GM19328 (cell line): Measurements from ENCODE around the gene SPATA6L.

Source experiments
- ATAC-seq: cut with Tn5 transposase; IDR thresholded peaks from one replicate; pipeline ENCODE4 v1.9.1; 2021; ENCODE audit warnings: mild to moderate bottlenecking, moderate library complexity; ENCODE audit not compliant: unreplicated experiment

The SPATA6L gene

DNA sequence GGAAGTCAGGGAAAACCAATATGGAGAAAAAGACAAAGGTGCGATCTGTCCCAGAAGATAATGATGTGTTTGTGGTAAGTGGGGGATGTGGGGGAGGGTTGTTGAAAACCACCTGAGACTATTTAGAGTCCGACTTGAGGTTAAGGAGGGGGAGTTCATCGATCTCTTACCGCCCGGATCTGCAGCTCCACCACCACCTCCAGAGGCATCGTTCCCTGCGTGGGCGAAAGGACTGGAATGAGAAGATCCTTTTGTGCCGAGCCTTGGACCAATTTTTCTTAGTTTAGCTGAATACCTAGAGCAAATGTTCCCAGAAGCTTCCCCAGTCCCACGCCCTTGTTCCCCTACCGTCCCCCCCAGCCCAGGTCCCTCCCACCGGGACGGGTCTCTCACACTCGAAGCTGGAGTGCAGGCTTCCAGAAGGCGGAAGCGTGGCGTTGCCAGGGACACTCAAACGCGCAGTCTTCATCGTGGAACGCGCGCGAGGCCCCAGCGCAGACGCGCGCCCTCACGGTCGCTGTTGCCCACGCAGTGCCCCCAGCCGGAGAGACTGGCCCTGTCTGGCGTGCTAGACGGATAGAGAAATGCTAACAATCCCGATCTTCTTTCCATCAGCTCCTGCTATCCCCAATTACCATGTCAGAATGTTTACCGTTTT, at the start of gene SPATA6L:
Gene SPATA6L, minus strand, starts transcription at position 439 of the 658 bp plus-strand sequence. Its CDS starts 230 bp downstream, at position 209.
- no peak for ATAC-seq

DNA sequence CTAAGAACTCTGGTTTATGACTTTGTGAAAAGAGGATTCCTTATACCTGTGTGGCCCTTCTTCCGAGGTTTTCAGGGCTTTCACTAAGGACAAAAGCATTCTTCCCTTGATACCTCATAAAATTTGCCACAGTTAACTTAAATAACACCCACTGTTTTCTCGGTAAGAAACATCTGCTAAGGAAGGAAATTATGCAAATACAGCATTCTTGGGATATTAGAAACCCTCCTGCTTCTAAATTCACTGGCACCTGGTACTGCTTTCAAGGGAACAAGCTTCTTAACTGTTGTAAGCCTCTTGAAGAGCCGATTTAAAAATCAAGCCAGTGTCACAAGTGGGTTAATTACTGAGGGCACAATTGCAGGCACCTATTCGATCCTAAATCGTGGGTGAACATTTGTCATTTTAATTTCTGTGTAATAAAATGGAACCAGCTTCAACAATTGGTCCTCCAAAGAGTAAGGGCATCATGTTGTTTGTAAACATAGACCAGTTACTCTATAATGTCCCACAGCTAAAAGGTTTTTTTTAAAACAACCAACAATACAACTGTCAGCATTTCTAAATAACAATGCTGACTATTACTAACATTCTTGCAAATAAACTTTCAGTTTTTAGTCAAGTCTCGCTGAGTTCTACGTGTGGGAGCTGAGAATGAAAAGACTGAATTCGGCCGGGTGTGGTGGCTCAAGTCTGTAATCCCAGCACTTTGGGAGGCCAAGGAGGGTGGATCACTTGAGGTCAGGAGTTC, 48.2 kb upstream of the SPATA6L start:
- no peak for ATAC-seq

DNA sequence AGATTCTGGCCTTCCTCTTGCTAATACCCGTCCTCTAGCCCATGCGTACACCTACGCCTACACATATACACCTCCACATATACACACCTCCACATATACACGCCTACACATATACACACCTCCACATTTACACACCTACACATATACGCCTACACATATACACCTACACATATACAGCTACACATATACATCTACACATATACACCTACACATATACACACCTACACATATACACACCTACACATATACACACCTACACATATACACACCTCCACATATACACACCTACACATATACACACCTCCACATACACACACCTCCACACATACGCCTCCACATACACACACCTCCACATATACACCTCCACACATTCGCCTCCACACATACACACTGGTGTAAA, 47.6 kb upstream of the SPATA6L start:
- ATAC-seq: no peak

- no peak for ATAC-seq
Measured at GRCh38 chr9:4709380-4709779, 43.1 kb upstream of the SPATA6L start.

- ATAC-seq: no peak
Measured at GRCh38 chr9:4706971-4707622, 40.8 kb upstream of the SPATA6L start.

DNA sequence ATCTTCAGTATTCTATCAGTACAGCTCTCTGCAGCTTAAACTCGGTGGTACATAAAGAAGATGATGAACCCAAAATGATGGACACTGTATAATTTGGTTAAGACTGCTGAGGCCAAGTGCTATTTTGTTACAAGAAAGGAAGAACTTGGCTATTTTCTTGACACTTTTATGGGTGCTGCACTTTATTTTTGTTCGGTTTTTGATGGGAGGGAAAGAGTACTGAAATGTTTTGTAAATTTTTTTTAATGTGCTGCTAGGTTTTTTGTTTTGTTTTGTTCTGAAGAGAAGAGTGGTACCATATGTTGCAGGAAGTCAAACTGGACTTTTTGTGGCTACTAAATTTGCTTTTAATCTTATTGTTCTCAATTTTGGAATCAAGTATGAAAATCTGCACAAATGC, 39.7 kb upstream of the SPATA6L start:
- ATAC-seq: no peak

- no peak for ATAC-seq
Measured at GRCh38 chr9:4704129-4704528, 37.8 kb upstream of the SPATA6L start.

GRCh38 chr9:4701526-4701925, 35.2 kb upstream of the SPATA6L start:
- ATAC-seq: no peak

- no peak for ATAC-seq
Measured at GRCh38 chr9:4700932-4701331, 34.7 kb upstream of the SPATA6L start.

GRCh38 chr9:4700091-4700490, 33.8 kb upstream of the SPATA6L start:
- ATAC-seq: no peak

DNA sequence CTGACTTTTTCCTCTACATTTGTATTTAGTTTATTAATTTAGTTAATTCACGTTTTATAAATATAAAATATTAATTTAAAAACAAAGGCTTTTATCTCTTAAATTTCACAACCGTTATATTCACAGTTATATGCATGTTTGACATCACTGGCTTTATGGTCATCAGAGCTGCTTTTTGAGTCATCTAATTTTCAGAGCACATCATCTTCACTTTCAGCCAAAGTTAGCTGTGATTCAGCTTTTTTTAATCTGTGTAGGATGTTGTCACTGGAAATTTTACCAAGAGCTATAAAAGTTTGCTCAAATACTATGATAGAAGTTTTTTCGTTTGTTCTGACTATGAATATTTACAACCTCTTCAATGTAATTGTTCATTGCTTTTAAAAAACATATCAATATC, 25.5 kb upstream of the SPATA6L start:
- no peak for ATAC-seq

GRCh38 chr9:4690144-4690543, 23.9 kb upstream of the SPATA6L start:
- no peak for ATAC-seq

- peak; percentile 55 for ATAC-seq
Measured at GRCh38 chr9:4689687-4690104, 23.4 kb upstream of the SPATA6L start.

GRCh38 chr9:4689021-4689420, 22.7 kb upstream of the SPATA6L start:
- ATAC-seq: no peak

- no peak for ATAC-seq
Measured at GRCh38 chr9:4686584-4686983, 20.3 kb upstream of the SPATA6L start.

DNA sequence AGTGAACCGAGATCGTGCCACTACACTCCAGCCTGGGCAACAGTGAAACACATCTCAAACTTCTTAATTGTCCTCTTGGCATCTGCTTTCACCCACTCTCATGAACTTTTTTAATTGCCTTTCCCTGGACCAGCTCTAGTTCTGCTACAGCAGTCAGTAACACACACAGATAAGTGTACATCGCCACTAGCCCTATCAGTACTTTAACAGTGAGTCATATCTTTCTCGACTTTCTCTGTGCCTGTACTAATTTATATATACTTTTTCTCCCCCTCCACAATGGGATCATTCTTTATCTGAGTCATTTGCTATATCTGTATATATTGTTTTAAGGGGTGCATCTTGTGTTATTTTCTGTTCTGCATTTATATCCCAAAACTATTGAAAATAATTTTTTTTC, 19.8 kb upstream of the SPATA6L start:
- ATAC-seq: no peak

DNA sequence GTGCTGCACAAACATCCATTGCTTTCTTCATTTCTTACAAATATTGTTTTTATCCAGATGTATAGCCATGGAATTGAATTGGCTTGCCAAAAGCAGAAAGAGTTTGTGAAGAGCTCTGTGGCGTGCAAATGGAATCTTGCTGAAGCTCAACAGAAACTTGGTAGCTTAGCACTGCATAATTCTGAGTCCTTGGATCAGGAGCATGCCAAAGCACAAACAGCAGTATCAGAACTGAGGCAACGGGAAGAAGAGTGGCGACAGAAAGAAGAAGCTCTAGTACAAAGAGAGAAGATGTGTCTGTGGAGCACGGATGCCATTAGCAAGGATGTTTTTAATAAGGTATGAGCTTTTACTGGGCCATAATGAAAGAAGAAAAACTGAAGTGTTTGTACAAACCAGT, 18.5 kb upstream of the SPATA6L start:
- ATAC-seq: no peak

DNA sequence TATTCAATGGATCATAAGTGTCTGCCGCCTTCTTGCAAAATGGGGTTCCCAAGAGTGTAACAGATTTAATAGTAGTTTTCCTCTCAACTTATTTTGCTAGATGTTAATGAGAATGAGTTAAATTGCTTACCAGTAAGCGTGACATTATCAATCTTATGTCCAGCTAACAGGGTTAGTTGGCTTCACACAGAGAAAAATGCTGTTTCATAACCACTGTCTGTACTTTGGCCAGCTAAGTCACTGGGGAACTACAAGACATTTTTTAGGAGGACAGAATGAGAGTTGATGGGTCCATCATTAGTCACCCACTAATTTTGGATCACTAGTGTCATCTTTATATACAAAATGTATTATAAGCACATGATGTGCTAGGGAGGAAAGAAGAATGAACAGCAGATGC, 14.5 kb upstream of the SPATA6L start:
- no peak for ATAC-seq

GRCh38 chr9:4680173-4680525, 13.9 kb upstream of the SPATA6L start:
- ATAC-seq: peak; percentile 1

- peak; percentile 94 for ATAC-seq
Measured at GRCh38 chr9:4679268-4680172, 13.2 kb upstream of the SPATA6L start, which contains the start of gene CDC37L1. Gene CDC37L1 (plus strand): TSS chr9:4679569. CDS start chr9:4679768, 199 bp downstream.

- peak; percentile 4 for ATAC-seq
Measured at GRCh38 chr9:4678679-4679267, 12.5 kb upstream of the SPATA6L start.
